ENCODE data around the gene GUCY2D.

The GUCY2D gene

GRCh38 chr17:8029121-8029520 is 26.7 kb downstream of the GUCY2D start:
- TF ChIP-seq CTCF (IDR thresholded peaks at IDR 0.05; ENCODE audit: insufficient read depth, low read length) (no peak), REST (IDR thresholded peaks at IDR 0.05; ENCODE audit: insufficient replicate concordance, low read depth) (no peak)
- H3K27me3 ChIP-seq (ENCODE audit: insufficient read depth, poor library complexity, severe bottlenecking) = no peaks in the 10 kb centered on the region
- no peak for DNase-seq (ENCODE audit: low read depth in 1 of 2, low spot score in 1 of 2)
- no peak overlapping the region for H3K4me3 ChIP-seq (replicated peaks; ENCODE audit: insufficient read depth, low read length)
- no peak overlapping the region for H3K27ac ChIP-seq (replicated peaks)

- Histone ChIP-seq H3K27me3 (ENCODE audit: insufficient read depth, poor library complexity, severe bottlenecking) (no peaks in the 10 kb centered on the region), H3K27ac (replicated peaks) (no peak overlapping the region), H3K4me3 (replicated peaks; ENCODE audit: insufficient read depth, low read length) (no peak overlapping the region)
- DNase-seq (ENCODE audit: low read depth in 1 of 2, low spot score in 1 of 2) = no peak
- no peak for TF ChIP-seq REST (IDR thresholded peaks at IDR 0.05; ENCODE audit: insufficient replicate concordance, low read depth)
- TF ChIP-seq GABPA (IDR thresholded peaks at IDR 0.05; ENCODE audit: low read depth) = no peak
- TF ChIP-seq SPI1 (IDR thresholded peaks at IDR 0.05; ENCODE audit: borderline replicate concordance, low read depth) = no peak
- no peak for TF ChIP-seq POLR2AphosphoS5 (IDR thresholded peaks at IDR 0.05; ENCODE audit: low read depth)
- TF ChIP-seq CTCF (IDR thresholded peaks at IDR 0.05; ENCODE audit: insufficient read depth, low read length) = no peak
These were observed 28.8 kb downstream of the GUCY2D start for GRCh38 chr17:8031261-8031661.

- no peak overlapping the region for H3K4me3 ChIP-seq (replicated peaks; ENCODE audit: insufficient read depth, low read length)
- no peak overlapping the region for H3K27ac ChIP-seq (replicated peaks)
- no peak for DNase-seq (ENCODE audit: low read depth in 1 of 2, low spot score in 1 of 2)
- H3K27me3 ChIP-seq (ENCODE audit: insufficient read depth, poor library complexity, severe bottlenecking) = no peaks in the 10 kb centered on the region
- TF ChIP-seq REST (IDR thresholded peaks at IDR 0.05; ENCODE audit: insufficient replicate concordance, low read depth) (no peak), SPI1 (IDR thresholded peaks at IDR 0.05; ENCODE audit: borderline replicate concordance, low read depth) (no peak), POLR2AphosphoS5 (IDR thresholded peaks at IDR 0.05; ENCODE audit: low read depth) (no peak)
These were observed 29.5 kb downstream of the GUCY2D start for GRCh38 chr17:8031950-8032349.

GRCh38 chr17:8032442-8032841 is 30.0 kb downstream of the GUCY2D start:
- no peak overlapping the region for H3K27ac ChIP-seq (replicated peaks)
- no peak for DNase-seq (ENCODE audit: low read depth in 1 of 2, low spot score in 1 of 2)

More at GRCh38 chr17:8032442-8032841, 30.0 kb downstream of the GUCY2D start:
- no peak for TF ChIP-seq CTCF (IDR thresholded peaks at IDR 0.05; ENCODE audit: insufficient read depth, low read length)
- no peak for TF ChIP-seq REST (IDR thresholded peaks at IDR 0.05; ENCODE audit: insufficient replicate concordance, low read depth)
- no peak for TF ChIP-seq POLR2AphosphoS5 (IDR thresholded peaks at IDR 0.05; ENCODE audit: low read depth)
- TF ChIP-seq SPI1 (IDR thresholded peaks at IDR 0.05; ENCODE audit: borderline replicate concordance, low read depth) = no peak
- TF ChIP-seq GABPA (IDR thresholded peaks at IDR 0.05; ENCODE audit: low read depth) = no peak
- Histone ChIP-seq H3K27me3 (ENCODE audit: insufficient read depth, poor library complexity, severe bottlenecking) (no peaks in the 10 kb centered on the region), H3K4me3 (replicated peaks; ENCODE audit: insufficient read depth, low read length) (no peak overlapping the region)
